COR-L47 (cell line): ENCODE data around the gene EXOC4.

ENCODE experiments used
- DNase-seq: peaks from one replicate; lab custom pipeline; 2025; lab: John Stamatoyannopoulos, UW

Gene EXOC4

DNA sequence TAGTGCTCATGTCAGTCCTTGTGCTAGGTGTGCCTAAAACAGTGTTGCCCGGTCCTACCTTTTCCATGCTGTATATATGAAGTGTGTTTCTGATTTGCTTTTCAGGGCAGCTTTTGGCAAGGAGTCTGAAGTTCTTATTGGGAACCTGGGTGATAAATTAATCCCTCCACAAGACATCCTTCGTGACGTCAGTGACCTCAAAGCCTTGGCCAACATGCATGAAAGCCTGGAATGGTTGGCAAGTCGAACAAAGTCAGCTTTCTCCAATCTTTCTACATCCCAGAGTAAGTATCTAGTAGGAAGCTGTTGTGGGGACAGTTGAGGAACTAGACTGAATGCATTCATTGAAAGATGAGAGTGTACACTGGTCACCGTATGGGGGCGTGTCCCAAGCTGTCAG lies 684.9 kb downstream of the EXOC4 start:
- no peak for DNase-seq

DNA sequence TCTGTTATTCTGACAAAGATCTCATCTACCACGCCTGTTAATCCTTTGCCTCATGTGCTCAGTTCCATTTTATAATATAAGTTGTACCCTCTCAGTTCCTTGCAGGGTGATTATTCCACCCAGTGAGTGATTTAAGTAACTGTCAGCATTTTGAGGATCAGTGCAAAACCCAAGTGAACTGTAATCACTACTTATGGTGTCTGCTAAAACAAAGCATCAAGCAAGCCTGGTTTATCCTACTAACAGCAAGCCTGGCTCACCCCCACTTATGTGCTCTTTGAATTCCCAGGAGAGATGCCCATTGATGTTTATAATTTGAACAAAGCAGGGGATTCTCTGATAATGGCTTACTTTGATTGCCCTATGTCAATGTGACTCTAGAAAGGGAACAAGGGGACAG lies 687.5 kb downstream of the EXOC4 start:
- DNase-seq = no peak

DNA sequence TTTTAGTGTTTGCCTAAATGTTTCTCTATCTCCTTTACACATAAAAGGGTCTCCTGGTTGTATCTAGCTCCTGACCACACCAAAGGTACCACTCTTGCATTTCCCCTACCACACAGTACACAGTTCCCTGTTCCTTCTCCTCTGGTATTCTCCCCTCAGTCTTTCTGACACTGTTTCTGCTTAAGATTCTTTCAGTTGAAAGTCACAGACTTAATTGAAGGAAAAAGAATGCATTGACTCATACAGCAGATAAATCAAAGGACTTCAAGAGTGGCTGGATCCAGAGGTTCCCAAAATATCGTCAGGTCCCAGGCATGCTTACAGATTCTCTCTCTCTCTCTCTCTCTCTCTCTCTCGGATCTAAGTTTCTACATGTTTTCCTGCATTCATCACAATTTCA lies 688.6 kb downstream of the EXOC4 start:
- DNase-seq = no peak

DNA sequence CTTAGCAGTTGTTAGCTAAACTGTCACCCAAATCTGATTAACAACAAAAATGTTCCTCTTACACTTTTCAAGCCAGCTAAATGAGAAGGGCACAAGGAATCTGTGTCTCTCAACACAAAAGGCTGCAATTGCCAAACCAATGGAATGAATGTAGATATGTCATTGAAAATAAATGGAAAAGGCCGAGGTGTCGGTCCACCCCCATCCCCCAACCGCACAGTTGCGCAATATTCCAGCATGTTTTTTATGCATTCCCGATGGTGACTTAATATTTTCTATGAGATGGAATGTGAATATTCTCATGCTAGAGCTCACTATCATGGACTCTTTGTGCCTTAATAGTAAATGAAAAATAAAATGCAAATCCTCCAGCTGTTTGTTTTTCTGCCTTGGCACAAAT lies 692.6 kb downstream of the EXOC4 start:
- DNase-seq = no peak

DNA sequence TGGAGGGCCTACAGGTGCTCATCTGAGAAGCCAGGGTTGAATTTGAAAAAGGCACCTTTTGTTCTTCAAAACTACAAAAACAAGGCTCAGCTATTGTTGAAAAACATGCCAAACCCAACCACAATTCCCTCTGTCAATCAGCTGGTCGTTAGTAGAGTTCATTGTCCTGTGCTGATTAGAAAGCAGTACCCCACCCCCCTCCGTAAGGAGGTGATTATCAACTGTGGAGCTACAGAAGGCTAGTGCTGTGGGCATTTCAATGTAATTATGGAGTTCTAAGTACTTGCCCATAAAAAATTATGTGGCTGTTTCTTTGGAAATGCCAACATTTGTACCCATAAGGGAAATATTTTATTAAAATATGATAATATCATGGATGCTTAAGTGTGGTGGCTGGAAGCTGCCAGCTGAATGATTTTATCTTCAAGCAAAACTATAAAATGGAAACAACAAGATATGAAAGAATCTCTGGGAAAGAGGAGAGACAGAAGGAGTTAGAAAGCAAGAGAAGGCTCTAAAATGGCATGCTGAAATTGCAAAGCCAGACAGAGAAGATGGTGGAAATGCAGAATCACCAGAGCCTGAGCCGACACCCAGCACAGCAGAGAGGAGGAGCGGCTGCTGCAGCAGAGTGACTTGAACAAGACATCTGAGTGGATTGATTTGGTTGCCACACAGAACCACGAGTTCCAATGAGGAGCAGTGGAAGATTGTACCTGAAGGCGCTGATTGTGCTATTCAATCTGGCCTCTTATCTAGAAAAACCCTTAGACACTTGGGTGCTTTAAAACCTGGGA lies 694.8 kb downstream of the EXOC4 start:
- no peak for DNase-seq

DNA sequence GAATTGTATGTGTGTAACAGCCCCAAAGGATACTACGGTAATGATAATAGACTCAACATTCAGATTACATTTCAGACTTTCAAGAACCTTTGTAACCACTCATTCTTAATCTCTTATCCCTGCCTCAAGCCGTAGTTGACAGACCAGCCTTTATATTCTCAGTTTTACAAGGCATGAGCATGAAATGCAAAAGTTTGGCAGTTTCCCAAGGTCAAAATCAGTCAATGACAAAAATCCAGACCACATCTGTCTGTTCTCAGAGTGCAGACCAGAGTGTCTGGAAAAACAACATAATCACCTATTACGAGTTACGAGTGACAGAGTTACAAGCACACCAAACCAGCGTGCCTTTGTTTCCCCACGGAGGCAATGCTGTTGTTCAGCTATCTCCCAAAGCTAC lies 695.7 kb downstream of the EXOC4 start:
- DNase-seq = no peak

DNA sequence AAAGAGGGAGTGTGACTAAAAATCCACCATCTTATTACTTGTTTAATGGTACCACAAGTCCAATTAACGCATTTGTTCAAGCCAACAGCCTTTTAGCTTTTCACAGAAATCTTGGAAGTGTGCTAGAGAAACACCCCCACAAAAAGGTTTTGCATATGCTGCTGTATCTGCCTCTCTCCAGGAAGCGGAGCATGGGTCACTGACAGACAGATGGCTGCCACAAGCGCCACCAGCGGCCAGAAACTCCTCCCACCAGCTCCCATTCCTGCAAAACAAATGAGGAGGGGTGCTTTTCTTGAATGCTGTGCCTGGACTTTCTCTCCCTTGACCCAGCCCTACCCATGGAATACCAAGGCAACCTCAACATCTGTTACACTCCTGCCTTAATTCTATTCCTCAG lies 698.0 kb downstream of the EXOC4 start:
- no peak for DNase-seq

DNA sequence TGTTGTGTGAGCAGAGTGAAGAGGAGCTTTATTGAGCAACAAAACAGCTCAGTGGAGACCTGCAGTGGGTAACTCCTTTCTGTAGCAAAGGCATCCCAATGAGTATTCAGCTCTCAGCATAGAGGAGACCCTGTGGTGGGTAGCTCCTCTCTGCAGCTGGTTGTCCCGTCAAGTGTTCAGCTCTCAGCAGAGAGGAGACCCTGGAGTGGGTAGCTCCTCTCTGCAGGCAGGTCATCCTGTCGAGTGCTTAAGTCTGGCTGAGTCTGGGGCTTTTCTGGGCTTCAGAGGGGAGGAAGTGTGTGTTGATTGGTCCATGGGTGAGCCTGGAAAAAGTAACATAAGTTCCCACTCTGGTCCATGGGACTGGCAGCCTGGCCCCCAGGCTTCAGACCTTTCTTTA lies 702.3 kb downstream of the EXOC4 start:
- DNase-seq = no peak

DNA sequence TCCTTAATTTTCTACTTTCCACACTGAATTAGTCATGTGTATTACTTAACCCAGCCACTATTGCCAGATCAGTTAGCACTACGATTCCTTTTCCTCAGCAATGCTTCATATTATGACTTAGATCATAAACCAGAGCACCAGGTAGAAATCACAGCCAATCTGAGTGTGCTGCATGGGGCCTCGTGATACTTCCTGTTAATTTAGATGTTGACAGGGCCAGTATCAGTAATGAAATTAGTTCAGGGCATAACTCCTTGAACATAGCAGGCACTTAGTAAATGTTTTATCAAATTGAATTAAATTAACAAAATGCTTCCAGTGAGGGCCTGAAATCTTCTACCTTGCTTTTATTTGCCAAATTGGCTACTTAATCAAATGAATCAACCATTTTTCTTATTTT lies 705.0 kb downstream of the EXOC4 start:
- DNase-seq = no peak

DNA sequence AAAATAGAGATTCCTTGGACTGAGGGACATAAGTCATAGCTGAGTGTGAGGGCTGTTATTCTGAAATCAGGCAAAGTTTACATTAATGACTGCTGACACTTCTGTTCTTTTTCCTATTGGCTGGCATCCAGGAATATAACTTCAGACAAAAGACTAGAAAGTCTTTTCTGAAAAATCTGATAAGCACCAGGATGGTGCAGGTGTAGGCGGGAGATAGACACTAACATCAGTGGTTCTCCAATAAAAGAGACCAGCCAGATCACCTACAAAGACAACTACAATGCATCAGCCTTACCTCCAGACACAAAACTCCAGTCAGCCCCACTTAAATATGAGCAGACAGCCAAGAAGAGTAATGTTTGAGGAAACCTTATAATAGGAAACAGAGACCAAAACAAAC lies 705.9 kb downstream of the EXOC4 start:
- no peak for DNase-seq

DNA sequence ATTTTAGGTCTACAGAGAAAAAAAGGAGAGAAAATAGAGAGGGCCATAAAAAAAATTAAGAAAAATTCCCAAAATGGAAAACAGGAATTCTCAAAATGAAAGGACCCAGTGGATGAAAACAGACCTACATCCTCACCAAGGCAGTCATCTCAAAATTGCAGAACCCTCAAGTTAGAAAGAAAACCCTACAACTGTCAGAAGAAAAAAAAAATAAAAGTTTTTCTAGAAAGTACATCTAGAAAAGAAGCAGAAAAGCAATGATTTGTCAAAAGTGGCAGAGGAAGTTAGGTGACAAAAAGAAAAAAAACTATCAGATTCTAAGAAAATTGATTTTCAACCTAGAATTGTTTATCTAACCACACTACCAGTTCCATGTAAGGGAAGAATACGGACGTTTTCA lies 706.6 kb downstream of the EXOC4 start:
- no peak for DNase-seq

DNA sequence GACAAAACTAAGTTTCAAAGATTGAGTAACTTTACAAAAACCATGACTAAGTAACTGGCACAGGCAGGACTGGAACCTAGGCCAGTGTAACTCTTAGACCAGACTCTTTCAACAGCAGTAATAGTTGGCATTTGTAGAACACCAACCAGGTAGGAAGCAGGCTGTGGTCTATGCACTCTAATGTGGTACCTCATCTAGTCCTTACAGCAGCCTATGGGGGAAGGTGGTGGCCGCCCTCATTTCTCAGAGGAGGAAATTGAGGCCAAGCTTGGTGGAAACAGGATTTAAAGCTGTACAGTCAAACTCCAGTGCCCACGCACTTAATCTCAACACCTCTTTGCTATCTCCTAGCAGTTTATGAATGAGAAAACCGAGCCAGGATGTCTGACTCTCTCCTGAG lies 708.8 kb downstream of the EXOC4 start:
- DNase-seq = no peak

DNA sequence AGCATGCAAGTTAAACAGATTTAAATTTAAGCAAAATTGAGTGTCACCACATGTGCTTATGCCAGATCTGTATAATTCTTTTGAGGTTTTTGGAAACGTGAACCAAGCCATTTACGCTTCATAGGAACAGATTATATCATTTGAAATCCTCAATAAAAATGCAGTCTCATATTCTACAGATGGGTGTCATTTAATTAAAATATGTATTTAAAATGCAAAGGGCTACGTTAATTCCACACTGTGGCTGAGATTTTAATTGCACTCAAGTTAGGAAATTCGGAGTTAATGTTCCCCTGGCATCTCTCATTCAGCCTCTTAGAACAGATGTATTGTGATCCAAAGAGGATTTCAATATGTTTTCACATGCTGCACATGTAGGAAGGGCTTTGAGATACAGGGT lies 709.8 kb downstream of the EXOC4 start:
- no peak for DNase-seq

DNA sequence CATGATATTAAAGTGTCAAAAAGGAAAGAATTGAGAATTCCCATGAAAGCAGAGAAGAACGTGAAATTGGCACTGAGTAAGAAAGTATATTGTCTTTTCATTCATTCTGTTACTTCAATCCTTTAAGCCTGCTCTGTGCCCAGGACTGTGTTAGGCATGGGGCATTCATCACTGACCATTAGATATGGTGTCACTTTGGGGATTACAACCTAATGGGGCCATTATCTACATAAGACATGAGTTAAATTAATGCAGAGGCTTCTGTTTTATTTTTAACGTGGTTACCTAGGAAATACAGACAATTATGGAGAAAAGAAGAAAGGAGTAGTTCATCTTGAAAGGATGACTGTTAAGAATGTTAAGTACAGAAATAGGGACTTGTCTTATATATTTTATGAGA lies 710.8 kb downstream of the EXOC4 start:
- no peak for DNase-seq

DNA sequence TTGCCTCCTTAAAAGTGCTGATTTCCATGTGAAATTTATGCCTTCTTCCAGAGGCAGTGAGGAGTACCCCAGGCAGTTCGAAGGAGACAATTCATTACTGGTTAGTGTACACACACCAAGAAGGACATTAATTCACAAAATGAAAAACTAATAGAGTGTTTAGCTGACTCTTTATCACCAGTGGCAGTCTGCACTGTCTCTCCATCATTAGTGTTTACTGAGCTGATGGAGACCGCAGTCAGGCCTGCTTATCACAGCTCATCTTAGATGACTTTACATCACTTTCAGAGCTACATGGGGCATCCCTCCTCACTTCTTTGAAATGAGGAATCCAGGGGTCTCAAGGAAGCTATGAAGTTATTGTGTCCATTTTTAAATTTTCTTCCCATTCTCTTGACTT lies 718.7 kb downstream of the EXOC4 start:
- no peak for DNase-seq

DNA sequence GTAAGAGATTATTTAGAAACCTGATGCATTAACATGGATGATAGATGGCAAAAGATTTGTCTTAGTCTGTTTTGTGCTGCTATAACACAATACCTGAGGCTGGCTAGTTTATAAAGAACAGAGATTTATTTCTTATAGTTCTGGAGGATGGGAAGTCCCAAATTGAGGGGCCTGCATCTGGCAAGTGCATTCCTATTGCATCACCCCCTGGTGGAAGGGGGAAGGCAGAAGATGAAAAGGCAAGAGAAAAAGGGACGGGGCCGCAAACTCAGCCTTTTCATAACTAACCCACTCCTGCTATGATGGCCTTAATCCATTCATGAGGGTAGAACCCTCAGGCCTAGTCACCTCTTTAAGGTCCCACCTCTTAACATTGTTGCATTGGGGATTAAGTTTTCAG lies 720.8 kb downstream of the EXOC4 start:
- DNase-seq = no peak

DNA sequence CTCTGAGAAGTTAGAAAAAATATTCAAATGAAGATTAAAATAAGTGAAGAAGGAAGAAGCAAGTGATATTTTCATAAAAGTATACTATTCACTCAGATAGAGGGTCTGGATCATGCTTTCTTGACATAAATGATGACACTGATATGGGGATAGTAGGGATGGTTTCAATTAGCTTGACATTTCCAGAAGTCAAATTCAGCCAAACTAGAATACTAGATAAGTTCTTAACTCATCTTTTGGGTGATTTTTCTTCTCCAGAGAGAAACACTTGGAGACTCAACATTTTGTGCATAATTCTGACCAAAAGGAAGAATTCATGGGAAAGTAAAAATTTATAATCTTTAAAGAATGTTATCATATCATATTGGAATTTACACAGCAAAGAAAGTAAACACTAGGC lies 722.3 kb downstream of the EXOC4 start:
- no peak for DNase-seq

DNA sequence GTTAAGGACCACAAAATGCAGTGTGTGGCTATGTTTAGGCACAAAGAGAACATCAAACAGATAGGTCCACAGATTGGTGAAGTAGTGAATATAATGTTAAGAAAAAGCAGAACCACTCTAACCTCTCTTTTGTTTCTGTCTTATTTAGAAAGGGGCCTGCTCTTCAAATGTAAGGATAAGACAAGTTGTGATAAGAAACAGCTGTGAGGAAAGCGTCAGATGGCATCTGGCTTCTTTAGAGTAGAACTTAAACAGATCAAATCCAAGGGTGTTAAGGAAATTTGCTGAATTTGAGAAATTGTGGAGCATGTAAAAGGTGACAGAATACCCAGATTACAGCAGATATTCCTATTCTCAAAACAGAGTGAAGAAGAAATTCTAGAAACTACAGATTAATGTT lies 723.3 kb downstream of the EXOC4 start:
- no peak for DNase-seq

DNA sequence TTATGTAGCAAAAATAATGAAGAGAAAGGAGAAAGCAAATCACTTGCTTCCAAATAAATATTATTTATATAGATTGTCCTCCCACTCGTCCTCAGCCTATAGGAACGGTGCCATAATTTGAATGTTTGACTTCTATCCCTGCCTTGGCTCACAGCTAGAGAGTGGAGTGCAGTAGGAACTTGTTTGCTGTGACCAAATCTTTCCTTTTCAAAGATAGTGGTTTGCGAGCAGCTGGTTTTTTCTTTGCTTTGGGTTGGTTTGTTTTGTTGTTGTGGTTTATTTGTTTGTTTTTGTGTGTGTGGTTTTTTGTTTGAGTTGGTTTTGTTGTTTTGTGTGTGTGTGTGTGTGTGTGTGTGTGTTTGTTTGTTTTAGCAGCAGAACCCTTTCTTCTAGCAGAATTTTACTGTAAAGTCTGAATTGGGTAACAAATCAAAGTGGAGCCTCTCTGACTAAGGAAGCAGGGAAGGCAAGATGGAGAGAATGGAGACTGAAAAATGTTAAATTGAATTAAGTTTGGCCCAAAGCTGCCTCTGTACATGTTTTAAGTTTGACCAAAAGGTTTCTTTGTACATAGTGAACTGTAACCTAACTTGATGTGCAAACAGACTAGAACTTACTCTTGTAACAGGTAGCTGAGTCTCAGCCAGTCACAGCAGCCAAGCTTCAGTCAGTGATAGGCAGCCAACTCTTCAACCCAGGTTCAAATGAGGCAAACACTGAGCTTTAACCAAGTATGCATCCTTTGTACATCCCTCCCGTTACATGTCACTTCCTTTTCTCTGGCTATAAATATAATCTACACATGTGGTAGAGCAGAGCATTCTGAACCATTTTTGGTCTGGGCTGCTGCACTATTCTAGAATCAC lies 724.8 kb downstream of the EXOC4 start:
- no peak for DNase-seq

DNA sequence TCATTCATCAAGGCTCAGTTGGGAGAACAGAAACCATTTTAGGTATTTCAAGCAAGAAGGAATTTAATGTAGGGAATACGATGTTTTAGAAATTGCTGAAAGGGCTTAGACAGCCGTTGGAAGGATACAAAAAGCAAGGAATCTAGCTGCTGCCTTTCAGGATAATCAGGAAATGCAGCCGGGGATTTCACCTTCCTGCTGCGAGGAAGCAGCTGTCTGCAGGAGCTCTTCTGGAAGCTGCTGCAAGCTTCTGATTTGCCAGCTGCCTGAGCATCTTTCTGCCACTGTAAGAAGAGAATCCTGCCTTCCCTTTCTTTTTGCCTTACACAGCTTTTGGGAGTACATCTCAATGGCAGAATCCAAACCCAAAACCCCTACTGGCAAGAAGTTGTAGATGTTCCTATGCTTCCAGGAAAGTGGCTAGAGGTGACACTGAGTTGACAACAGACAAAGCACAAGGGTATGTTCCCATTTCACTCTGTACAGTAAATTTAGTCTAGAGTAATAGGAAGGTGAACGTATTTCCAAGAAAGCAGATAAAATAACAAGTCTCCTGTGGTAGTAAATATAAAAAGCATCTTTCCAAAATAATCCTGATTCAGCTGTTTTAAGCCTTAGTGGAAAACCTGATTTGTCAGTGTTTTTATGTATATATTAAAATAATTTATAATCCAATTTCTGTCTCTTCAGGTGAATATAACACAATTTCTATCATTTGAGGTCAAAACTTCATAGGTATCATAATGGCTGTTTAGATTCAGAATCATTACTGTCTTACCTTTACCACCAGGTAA lies 725.8 kb downstream of the EXOC4 start:
- DNase-seq = no peak

DNA sequence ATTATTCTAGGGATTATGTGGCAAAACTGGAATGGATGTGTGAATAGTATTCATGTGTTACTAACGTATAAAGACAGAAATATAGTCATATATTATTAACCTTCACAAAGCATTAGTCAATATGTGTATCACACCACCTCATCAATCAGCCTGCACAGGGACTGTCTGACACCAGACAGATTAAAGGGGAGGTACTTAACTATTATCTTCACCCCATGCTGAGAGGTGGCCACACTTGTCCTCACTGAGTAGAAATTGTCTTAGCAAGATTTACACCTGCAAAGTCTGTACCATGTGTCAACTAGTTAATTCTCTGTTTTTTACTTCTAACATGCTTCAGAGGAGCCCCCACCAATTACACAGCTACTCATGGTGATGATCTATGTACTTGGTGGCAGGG lies 727.9 kb downstream of the EXOC4 start:
- peak; percentile 35 for DNase-seq

DNA sequence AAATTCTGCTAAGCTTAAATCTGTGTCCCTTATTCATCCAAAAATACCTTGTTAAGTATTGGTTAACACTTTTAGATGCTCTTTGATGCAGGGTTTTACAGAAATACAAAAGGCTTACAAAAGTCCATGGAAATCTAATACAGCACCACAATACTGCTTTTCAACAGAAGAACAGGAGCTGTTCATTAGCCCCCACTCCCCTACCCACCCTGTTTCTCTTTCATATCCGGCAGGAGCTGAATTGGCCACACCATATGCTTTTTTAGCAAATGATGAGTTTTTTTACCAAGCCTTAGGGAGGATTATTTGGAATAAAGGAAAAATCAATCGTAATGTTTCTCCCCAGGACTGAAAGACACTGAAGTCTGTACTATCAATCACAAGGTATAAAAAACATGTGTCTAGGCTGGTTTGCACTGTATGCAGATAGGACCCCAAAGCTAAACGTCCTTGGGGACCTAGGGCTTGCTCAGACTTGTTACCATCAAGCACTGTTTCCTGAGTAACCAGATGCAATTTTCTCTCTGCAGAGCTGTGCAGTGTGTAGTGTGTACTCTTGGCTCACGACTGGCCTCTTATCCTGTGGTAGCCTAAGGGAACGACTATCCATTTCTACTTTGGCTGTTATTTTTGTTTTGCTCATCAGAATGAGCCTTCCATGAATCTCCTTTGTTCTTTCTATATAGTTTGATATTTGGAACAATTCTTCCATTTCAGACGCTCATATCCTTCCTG lies 731.0 kb downstream of the EXOC4 start:
- no peak for DNase-seq
